Dermis microvascular lymphatic vessel endothelial cell (primary cell): ENCODE results near the gene INPP5F. TPM values are rescaled to one million over a fixed set of nuclear protein-coding genes. Genes with fewer than 3 reads are reported as not detected.
"Not testable (repeated sequence)": the region's sequence is repeated elsewhere in the genome, so short reads cannot be mapped to it uniquely, and the experiment has no call there.

Experiments
- DNase-seq, 2 donors: peaks; one replicate each; pipeline versions ENCODE4 v3.0.0 to v3.0.0-alpha.2; 2010; ENCODE audit warnings: low read depth in 2 of 2
- total RNA-seq: library from RNA; depleted of rRNA; stranded (reverse); fragments of >200 nt; gene quantifications from 2 replicates; pipeline ENCODE4 v1.2.1, GENCODE V29; 2014

INPP5F gene
- total RNA-seq, 1 donor from 2014 or later: 9.4 TPM

DNA sequence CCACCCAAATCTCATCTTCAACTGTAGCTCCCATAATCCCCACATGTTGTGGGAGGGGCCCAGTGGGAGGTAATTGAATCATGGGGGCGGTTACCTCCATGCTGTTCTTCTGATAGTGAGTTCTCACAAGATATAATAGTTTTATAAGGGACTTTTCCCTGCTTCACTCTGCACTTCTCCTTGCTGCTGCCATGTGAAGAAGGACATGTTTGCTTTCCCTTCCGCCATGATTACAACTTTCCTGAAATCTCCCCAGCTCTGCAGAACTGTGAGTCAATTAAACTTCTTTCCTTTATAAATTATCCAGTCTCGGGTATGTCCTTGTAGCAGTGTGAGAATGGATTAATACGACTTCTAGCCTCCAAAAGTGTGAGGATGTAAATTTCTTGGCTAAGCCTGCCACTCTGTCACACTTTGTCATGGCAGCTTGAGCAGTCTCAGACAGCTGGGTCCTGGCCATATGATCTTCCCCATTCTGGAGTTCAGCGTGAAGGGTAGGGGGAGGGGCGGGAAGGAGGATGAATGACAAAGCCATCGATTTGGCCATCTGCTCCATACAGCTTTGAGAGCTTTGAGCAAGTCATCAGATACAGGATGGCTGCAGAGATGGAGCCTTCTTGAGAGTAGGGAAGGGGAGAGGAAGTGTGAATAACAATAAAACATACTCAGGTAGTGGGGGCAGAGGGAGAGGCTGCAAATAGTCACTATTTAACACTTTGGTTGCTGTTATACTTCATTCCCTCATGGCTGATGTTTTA is 19.1 kb upstream of the INPP5F start:
- no peak for DNase-seq

DNA sequence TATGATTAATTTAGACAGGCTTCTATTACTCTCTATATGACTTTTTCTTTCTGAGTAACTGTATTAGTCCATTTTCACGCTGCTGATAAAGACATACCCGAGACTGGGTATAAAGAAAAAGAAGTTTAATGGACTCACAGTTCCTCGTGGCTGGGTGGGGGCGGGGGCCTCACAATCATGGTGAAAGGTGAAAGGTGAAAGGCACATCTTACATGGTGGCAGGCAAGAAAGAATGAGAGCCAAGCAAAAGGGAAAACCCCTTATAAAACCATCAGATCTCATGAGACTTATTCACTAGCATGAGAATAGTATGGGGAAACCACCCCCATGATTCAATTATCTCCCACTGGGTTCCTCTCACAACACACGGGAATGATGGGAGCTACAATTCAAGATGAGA is 18.5 kb upstream of the INPP5F start:
- DNase-seq: not testable (repeated sequence)

DNA sequence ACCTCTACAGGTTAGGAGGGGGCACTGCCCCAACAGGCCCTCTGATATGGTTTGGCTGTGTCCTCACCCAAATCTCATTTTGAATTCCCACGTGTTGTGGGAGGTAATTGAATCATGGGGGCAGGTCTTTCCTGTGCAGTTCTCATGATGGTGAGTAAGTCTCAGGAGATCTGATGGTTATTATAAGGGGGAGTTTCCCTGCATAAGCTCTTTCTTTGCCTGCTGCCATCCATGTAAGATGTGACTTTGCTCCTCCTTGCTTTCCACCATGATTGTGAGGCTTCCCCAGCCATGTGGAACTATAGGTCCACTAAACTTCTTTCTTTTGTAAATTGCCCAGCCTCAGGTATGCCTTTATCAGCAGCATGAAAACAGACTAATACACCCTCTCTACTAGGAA is 14.9 kb upstream of the INPP5F start:
- DNase-seq: not testable (repeated sequence)

DNA sequence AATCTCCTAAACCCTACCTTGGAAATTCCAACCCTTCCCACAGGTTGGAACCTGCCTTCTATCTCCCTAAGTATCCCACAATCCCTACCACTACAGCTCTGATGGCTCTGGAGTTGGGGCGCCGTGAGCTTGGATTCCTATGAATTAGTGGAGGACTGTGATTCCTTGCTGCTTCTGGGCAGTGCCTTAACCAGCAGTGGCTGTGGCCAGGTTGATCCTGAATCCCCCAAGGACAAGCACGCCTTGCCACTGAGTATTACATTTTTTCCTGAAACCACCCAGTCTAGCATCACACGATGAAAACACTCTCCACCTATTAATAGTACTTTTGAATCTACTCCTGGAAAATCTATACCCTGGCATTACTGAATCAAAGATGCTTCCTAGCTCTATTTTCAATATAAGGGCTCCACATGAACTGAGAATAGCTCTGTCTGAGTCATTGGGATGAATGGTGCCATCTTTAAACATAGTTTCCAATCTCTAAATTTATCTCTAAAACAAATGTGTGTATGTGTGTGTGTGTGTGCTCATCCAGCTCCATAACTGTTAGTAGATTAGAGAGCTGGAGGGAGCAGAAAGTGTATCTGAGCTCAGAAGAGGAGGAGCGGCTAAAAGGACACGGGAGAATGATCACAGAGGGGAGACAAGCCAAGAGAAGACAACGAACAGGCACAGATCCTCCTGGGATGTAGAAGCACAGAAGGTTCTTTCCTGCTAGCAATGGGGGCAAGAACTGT is 11.9 kb upstream of the INPP5F start:
- DNase-seq: no peak

DNA sequence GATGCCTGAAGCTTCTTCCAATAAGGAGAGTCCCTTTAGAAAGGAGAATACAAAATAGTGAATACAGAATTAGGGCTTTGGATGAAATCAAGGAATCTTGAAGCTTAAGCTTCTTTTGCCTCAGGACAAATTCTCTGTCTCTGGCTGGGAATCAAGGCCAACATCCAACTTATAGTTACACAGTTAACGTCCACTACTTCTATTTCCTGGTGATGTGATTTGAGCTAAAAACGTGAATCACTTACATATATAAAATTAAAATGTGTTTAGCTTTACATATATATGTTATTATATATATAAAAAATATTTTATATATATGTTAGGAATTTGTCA is 11.4 kb upstream of the INPP5F start:
- no peak for DNase-seq

DNA sequence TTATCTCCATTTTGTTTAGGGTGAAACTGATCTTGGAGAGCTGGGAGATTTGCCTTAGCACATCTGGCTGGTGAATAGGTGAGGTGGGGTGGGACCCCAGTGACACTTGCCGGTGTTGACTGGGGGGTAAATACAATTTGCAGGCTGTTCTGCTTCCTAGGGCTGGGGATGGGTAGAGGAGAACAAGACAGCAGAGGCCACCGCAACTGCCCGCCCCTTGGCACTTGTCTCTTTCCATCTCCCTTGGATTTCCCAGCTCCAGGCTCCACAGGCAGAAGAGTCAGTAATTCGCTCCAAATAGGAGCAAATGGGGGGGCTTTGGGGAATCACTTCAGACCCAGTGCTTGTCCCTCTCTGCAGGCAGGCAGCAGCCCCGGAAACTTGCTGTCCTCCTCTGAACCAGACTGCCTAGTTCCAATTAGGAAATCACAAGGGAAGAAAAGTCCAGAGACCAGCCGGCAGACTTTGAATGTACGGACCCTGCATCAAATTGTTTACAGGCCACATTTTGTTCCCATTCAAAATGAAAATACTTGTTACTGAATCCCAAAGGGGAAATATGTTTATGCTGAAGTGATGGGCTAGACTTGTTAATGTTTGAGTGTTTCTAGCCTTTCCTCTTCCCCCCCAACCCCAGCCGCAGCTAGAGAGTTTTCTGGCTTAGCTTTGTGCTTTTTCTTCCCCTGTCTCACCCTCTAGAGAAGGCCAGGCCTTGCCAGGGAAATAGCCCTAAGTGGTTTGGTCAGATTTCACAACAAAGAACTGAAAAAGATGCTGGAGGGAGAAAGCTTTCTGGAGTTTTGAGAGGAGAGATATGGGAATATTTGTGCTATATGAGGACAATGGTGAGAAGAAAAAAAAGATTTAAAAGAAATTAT is 10.0 kb upstream of the INPP5F start:
- DNase-seq: no peak

DNA sequence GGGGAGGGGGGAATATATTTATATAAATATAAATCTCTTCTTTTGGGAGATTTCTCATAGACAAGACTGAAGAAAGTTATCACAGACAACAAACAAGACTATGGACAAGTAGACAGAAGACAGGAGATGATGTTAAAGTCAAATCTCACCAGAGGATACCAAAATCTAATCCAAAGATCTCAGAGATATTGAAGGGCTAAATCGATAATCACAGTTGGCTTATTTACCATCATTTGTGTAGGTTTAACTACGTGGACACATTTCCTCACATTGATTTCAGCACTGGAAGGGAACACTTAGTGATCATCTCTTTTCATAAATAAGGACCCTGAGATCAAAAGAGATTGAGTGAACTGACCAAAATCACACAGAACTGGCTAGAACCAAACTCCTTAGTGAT is 2.7 kb upstream of the INPP5F start:
- no peak for DNase-seq

DNA sequence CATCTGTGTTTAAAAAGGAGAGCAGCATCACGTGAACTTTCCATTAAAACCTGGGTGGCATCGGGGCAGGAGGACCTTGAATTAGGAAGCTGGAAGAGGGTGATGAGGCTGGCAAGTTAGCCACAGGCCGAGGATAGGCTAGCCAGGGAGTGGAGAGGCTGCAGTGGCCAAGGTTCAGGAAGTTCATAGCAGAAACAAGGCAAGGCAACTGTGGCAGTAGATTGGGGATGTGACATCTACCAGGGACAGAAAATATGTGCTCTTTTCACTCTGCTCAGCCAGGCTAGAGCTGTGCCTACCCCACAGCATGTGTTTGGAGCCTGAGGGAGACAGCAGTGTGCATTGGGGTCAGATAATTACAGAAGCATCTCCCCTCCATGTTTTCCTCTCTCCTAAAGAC is 2.2 kb upstream of the INPP5F start:
- DNase-seq: no peak

DNA sequence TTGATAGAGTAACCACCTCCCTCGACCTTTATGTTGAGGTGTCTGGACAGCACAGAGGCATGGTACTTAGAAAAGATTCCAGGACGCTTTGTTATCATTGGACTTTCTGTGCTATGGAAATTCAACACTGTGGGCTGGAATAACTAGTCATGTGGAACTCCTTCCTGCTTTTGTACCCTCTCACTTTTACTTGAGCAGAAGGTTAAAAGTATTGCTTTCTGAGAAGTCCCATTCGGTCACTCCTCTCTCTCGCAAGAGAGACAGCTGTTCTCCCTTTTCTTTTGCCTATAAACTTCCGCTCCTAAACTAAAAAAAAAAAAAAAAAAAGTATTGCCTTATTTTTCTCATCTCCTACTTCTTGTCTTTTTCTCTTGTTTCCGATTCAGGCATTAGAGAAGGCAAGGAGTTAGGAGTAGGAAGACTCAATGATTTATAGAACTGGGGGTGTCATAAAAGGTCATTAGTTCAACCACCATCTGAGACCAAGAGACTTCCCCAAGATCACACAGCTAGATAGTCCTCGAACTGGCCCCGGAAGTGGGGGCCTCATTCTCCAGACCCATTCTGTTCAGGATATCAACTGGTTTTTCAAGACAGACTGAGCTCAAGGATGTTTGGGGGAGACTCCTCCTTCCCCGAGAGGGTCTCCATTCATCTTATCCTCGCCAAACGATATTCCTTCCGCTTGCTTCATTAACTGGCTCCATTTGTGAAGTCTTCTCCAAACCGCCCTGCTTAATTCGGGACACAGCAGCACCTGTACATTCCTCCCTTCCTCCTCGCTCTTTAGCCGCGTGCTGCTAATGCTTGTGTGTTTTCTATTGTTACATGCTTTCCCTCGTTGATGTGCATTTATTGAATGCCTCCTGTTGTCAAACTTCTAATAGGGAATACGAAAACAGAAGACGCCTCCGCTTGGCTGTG is 995 bp upstream of the INPP5F start:
- DNase-seq: peak in 1 of 2 donors; percentile 55

DNA sequence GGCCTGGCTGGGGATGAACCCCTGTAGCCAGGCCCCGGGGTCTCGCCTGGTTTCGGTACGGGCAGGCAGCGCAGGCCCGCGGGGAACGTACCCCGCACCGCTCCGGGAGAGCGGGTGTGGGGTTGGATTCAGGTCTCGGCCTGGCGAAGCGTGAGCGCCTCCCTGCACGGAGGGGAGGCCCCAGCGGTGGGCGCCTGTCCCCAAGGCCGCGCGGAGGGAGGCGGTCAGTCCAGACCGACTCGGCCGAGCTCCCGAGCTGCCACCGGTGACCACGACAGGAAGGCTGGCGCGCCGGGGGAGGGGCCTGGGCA is 378 bp upstream of the INPP5F start:
- DNase-seq: no peak

DNA sequence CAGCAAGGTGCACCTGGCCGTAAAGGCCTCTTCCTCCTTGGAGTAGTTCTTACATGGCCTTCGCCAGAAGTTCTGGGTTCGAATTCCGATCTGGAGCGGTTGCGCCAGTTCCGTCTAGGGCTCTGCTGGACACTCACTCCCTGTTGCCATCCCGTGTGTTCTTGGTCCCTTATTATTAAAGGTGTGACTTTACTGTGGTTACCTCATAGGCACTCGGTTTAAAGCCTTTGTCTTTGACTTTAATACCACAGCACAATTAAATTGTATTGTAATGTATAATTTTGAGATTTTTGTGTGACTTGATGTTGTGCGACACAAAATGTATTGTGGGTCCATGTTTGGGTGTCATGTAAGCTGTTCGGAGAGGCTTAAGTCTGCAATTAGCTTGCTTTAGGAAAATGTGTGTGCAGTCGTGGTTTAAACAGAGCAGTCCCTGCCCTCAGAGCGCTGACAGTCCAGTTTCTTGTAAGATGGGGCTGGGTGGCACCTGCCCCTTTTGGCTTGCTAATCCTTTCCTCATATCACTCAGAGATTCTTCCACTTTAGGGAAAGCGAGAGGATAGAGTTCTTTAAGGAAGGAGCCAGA is 919 bp downstream of the INPP5F start:
- DNase-seq: peak in 1 of 2 donors; percentile 7

DNA sequence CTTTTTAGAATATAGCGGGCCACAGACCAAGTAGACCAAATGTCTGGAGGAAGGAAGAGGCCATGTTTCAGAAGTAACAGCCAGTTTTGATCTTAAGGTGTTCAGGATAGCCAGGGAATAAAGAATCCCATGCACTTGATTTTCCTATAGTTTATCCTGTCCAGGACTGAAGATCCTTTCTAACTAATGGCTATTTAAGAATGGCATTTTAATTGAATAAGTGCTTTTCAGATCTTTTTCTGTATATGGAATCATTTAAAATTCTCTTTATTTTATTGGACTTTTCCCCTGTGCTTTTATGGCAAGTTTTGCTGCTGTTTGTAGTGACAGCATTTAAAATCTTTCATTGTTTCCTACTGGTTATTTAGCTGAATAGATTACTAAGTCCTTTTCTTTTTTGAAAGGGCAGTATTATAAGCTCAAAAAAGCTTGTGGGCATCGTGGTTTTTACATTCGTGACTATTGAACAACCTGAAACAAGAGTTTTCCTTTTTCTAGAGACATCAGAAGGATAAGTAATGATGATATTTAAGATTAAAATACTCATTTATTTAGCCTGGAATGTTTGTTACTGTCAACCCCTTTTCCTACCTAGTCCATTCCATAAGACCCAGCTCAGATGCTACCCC is 2.4 kb downstream of the INPP5F start:
- DNase-seq: no peak

DNA sequence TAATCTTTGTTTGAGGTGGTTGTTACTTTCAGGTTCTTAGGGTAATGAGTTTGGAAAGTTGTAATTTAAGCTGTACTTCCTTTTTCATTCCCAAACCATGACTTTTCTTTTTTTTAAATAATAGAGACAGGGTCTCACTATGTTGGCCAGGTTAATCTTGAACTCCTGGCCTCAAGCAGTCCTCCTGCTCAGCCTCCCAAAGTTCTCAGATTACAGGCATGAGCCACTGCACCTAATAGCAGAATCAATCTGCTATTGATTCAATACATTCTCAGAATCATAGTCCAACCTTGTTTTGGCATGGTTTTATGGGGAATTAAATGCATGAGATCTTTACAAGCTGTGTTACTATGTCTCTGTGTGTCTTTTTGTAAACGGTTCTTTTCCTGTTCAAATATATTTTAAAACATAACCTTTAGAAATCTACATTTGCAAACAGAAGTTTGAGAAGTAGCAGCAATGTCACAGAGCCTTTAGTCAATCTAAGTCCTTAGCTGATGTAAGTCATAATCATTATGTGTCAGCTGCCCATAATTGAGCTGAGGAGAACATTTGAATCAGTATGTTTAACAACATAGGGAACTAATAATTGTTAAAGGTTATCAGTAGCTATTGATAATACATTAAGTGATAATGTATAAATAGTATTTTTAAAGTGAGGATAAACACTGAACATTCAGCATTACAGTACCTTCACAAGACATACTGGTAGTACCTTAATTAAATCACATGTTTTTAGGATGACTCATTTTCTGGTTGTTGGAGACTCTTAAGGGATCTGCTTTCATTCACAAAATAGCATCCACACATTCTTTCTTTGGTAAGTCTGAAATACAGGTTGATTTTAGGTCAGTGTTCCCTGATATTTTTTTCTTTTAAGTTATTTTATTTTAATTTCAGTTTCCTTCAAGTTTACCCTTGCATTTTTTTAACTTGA is 8.8 kb downstream of the INPP5F start:
- DNase-seq: peak in 1 of 2 donors; percentile 34

DNA sequence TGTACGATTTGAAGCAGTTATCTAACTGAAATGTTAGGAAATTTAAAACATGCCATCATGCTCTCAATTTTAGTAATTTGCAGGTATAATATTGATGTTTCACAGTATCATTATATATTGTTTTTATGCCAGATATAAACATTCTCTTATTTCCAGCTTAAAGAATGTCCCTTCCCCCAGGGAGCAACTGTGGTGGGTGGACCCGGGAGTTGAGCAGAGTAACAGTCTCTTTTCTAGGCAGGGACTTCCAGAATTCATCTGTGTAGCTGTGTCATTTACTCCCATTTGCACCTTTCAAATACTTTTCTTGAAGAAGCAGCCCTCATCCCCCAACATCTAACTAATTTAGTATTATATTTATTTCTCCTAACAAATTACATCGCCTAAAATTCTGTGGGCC is 9.6 kb downstream of the INPP5F start:
- DNase-seq: no peak

DNA sequence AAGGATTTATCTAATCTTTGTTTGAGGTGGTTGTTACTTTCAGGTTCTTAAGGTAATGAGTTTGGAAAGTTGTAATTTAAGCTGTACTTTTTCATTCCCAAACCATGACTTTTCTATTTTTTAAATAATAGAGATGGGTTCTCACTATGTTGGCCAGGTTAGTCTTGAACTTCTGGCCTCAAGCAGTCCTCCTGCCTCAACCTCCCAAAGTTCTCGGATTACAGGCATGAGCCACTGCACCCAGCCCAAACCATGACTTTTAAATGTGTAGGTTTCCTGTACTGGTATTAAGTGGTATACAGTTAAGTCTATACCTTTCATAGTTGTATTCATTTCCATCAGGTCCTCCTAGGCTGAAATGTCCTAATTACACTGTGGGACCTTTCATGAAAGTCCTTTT is 10.4 kb downstream of the INPP5F start:
- DNase-seq: no peak

DNA sequence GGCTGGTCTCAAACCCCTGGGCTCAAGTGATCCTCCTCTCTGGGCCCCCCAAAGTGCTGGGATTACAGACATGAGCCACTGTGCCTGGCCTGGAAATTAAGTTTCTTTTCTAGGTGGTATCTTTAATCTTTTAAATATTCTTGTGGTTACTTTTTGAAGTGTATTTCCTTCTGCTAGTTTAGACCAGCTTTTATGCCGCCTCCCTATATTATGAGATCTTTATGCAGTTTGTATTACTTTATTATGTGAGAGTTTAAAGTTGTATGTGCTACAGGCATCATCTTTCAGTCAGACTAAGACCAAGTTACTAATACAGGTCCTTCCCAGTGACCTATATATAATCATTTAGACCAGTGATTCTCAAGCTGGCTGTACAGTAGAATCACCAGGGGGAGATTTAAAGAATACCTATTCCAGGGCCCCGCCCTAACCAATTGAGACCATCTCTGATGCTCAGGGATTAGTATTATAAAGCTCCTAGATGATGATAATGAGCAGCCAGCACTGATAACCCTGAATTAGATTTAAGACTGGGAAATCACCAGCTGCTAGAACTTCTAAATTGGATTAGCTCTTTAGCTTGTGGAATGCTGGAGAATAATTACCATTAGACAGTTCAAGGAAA is 11.3 kb downstream of the INPP5F start:
- no peak for DNase-seq

DNA sequence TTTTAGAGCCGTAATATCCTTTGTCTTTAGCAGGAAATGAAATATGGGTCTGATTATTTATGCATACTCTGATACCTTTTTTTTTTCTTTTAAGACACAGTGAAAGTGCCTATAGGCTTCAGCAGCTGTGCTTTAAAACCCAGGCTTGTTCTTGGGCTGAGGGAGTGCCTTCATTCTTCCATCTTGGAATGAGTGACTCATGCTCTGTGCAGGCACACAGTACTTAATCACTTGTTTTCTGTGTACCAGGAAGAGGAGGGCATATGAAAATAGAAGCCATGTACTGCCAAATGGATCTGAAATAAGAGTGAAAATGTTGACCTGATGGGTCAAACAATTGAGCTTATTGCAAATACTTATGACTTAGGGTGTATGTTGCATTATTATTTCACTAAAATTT is 12.0 kb downstream of the INPP5F start:
- peak in 1 of 2 donors; percentile 89 for DNase-seq

DNA sequence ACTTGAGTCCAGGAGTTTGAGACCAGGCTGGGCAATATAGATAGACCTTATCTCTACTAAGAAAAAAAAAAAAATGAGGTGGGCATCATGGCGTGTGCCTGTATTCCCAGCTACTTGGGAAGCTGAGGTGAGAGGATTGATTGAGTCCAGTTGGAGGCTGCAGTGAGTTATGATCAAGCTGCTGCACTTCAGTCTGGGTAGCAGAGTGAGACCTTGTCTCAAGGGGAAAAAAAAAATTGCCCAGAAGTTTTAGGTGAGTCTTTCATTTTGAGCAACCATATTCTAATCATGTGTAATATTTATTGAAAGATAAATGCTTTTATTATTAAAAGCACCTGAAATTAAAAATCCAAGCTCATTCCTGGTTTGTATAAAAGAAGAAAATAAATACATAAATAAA is 13.1 kb downstream of the INPP5F start:
- DNase-seq: no peak

DNA sequence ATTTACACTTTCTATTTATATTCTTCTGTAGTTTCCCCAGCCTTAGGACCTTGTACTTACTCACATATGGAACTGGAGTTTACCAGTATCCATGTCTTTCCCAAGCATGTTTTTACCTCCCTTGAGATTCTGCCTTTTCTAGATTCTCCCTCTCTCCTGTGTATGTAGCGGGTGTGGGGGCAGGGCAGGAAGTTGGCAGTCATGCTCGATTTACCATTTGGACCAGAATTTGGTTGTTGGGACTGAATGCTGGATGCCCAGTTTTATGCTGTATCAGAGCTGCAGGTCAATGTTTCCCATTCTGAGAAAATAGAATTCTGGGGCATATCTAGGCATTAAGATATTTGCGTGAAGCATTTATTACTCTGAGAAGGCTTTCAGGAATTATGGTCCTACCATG is 14.2 kb downstream of the INPP5F start:
- no peak for DNase-seq
